HG02973 (cell line): ENCODE measurements around the gene MAP1LC3A.

Experiments used
- ATAC-seq: cut with Tn5 transposase; IDR thresholded peaks from one replicate; pipeline ENCODE4 v1.9.1; 2021; ENCODE audit warnings: moderate library complexity; ENCODE audit not compliant: unreplicated experiment

Gene MAP1LC3A

DNA sequence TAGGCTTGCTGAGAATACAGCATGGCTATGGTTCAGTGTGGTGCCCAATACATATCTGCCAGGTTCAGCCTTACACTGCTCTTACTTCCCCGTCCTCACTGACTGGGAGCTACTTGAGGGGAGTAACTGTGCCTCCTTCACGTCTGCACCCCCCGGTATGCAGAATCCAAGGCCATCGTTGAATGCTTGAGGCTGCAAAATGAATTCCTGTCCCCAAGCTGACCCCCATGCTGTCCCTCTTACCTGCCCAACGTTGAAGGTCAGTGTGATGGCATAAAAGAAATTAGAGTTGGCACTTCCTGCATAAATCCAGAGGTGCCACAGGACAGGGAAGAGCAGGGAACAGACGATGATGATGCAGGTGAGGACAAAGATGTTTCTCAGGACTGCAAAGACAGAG is 16.3 kb downstream of the MAP1LC3A start:
- ATAC-seq: no peak

DNA sequence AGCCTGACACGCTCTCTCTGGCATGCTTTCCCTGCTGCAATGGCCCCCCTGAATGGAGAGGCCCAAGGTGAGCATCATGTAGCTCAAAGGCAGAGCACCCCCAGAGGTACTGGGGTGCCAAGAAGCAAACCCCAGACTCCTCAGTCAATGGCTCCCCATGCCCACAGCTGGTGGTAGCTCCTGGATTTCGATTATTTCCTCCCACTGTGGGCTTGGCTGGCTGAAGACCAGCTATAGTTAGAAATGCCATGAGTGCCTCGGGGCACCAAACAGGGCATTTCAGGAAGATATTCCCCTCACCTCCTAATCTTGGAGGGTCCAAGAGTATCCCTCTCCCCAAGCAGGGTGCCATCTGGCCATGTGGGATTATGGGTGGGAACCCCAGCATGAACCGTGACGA is 16.8 kb downstream of the MAP1LC3A start:
- ATAC-seq: no peak

DNA sequence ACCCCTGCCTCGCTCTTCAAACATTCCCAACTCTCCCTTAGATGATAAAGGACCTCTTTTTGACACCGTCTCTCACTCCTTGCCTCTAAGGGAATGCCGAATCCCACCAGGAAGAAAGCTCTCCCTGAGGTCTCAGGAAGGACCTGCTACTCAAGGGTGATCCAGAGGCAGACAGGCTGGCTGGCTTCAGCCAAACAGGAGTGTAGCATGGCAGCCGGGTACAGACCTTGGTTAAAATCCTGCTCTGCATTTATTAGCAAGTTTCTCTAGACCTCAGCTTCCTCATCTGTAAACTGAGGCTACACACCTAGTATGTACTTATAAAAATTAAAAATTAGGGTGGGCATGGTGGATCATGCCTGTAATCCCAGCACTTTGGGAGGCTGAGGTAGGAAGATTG is 17.2 kb downstream of the MAP1LC3A start:
- ATAC-seq: no peak

DNA sequence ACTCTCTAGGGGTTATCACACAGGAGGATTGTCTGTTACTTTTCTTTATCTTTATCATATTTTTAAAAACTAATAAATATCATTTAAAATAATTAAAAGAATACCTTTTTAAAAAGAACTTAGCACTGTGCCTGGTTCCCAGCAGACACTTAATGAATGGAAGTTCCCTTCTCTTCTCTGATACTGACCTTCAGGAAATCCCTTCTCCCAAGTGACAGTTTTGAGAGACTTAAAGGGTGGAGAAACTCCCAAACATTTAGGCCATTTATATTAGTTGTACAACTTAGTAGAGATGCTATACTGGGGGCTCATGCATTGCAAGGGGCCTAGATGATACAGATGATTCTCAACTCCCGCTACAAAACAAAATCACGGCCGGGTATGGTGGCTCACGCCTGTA is 18.5 kb downstream of the MAP1LC3A start:
- no peak for ATAC-seq

DNA sequence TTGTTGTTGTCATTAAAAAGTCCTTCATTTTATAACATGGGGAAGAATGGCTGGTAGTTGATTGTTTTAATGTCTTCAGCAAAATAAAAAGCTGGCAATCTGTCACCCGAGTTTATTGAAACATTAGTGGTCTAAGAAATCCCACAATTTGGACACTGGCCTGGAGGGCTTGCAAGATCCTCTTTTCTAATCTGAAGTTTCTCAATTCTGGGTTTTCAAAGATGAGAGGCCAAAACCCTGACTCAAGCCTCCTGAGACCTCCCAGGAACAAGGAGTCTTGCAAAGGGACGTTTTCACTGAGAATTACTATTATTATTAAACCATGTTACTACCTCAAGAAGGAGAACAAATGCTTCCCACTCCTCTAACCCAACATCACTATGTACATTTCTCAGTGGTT is 19.5 kb downstream of the MAP1LC3A start:
- ATAC-seq: no peak

DNA sequence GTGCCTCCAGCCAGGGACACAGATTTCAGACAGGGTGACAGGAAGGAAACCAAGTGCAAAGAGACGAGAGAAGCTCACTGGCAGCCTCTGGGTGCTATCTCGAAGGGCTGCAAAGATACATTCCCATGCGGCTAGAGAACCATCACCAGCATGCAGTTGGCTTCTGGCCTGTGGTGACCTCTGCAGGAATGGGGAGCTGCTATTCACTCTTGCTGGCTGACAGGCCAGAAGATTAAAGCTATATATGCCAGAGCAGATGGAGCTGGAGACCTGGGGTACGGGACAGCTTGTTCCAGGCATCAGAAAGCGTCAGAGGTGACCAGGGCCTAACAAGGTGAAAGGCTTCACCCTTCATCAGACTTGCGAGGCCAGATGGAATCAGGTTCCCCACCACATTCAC is 20.0 kb downstream of the MAP1LC3A start:
- ATAC-seq: no peak

DNA sequence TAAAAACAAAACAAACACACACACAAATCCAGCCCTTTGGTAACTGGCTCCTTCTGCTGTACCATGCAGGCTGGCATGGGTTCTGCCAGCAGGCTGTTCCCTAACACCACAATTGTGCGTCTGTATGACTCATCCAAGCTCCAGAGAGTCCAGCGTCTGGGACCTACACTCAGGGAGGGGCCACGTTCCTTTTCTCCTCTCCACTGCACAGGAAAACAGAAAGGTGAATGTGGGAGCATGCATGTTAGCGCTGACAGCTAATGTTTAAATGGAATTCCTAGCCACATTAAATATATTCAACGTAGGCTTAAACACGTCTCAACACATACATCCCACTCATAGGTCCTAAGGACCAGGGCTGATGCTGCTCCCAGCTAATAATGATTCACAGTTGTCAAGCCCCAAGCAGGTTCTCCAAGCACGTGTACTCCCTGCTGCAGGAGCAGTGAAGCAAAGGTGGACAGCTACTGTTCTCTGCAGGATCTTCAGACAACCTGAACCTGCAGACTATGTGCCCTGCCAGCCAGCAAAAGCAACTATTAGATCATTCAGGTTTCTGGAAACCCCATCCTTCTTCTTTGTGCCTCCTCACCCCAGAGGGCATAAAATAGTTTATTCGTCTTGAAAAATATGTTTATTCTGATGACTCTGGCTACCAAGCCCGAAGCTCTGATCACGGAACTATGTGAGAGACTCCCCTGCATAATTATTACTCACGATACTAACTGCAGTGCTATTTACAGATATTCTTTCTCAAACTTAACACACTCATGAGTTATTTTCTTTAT is 20.9 kb downstream of the MAP1LC3A start:
- ATAC-seq: no peak

DNA sequence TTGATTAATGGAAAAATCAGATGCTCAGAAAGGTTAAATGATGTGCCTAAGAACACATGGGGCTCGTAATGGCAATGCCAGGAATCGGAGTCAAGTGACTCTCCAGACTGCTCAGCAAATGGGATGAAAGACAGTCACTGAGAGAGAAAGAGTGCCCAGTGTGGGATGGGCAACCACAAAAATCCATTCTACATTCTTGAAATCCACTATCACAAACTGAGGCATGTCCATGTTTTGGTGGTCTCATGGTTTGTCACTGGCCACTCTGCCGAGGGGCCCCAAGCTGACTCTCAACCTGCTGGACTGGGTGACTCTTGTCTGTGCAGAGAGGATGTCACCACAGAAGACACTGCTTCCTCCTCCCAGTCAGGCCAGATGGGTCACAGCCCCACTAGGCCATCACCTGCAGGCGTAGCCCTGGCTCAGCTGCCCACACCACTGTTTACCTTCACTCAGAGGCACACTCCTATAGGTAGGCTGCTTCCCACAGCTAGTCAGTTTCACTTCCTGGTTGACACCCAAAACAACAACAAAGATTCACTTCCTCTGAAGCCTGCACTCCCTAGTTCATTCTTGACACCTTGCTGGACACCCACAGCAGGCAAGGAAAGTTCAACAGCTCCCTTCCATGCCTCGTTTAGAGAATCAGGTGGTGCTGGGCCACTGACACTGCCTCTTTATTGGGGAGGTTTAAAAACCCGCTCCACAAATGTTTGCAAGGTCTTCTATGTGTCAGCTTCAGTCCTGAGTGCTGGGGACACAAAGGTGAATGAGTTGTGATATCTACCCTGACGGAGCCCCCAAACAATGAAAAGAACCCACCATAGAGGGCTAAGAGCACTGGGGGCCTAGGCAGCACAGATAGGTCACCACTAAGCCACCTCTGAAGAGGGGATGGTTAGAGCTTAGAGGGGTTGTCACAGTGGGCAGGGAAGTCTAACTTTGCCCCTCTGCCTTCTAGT is 21.7 kb downstream of the MAP1LC3A start:
- ATAC-seq: peak; percentile 62

DNA sequence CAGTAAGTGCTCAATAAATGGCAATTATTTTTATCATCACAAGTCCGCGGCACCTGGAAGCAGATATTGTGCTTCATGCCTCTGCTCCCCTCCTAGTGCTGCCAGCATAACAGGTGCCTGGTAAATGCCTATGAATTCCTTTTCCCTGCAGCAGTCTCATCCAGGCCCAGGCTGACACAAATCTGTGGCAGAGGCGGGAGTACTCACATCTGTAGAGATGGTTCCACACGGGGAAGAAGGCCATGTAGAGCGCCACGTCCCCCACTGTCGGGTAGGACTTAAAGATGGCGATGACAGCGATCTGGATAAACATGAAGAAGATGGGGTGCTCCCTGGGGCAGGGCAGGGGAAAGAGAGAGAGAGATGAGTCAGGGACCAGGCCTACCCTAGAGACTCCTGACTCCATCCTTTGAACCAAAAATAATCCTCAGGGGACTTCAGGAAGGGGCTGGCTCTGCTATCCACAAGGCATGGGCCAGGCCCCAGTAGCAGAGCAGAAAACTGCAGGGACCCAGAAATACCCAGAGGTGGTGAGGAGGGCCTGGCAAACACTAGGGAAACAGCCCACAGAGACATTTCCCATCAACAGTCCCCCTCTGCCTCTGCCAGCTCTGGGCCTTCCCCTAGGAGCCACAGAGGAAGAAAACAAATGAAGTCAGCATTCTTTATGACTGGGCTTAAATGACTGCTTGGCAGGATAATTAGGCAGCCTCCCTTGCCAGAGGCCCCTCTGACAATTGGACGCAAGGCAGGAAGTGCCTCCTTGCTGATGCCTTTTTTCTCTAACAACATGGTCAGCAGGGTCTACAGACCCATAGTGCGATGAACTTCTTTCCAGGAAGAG is 23.0 kb downstream of the MAP1LC3A start:
- ATAC-seq: no peak

DNA sequence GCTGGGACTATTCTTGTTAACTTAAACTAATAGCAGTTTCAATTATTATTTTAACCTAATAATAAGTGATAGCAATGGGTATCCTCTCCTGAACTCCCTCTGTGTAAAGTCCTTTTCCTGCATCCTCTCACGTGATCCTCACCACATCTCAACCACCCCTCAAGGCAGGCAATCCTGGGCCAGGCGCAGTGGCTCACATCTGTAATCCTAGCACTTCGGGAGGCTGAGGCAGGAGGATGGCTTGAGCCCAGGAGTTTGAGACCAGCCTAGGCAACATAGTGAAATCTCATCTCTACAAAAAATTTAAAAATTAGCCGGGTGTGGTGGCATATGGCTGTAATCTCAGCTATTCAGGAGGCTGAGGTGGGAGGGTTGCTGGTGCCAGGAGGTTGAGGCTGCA is 23.7 kb downstream of the MAP1LC3A start:
- ATAC-seq: no peak

DNA sequence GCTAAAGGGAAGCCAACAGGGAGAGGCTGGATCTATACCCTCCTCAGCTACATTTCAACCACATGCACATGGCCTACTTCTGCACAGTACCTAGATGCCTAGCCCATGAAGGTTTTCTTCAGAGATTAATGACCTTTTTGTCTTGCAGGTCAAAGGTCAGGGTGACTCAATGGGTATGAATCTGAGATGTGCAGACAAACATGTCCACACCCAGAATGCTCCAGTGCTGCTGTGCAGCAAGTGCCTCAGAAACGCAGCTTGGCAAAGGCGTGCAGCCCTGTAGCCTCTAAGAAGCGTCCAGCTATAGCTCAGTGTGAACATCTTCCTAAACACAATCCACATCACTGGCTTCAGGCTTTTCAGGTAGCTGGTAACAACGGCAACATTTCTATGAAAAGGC is 24.4 kb downstream of the MAP1LC3A start:
- no peak for ATAC-seq

DNA sequence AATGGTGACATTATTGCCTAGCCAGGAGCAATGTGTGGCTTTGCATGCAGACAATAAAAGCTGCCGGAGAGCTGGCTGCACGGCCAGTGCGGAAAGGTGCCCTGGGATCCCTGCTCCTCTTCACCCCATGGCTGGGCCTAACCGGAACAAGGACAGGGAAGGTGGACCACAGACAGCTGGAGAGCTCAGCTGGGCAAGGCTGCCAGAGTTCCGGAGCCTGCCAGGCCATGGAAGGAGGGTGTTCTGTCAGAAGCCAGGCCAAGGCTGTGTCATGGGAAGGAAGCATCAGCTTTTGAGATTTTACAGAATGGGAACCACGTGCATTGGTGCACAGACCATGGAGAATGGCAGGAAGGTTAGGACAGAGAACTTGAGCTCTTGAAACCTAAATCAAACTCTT is 25.0 kb downstream of the MAP1LC3A start:
- no peak for ATAC-seq

DNA sequence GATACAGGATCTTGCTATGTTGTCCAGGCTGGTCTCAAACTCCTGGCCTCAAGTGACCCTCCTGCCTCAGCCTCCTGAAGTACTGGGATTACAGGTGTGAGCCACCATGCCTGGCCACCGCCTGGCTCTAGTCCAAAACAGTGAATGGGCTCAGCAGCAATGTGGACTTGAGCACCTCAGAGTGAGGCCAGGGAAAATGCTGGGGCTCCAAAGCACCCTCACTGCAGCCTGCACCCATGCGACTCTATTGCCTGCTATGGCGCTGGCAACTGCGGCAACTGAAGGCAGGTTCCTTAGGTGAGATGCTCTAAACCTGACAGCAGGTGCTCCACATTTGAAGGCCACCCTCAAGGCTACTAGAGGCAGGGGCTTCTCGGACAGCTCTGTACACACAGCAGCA is 26.5 kb downstream of the MAP1LC3A start:
- no peak for ATAC-seq

DNA sequence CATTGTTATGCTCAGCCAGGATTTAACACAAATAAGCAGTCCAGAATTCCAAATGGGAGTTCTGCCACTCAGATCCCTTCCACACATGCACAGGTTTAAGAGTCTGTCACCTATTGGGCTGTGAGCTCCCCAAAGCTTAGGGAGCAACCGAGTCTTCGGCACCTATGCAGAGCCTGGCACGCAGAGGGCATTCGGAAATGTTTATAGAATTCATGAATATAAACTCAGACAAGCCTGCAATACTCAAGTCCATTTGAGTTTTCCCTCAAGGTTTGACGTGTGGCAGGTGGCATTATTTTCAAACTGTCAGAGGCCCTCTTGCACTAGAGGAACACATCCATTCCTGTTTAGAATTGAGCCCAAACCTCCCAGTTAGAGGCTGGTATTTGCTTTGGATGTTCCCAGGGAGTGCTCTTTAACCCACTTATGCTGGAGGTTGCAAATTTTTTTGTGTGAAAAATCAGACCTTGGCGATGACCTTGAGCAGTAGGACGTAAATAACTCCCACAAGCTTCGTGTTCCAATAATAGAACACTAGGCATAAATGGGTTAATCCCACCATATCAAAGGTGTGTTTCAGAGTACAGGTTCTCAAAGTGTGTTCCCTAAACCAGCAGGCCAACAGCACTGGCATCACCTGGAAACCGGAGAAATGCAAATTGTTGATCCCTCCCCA is 28.1 kb downstream of the MAP1LC3A start:
- no peak for ATAC-seq

DNA sequence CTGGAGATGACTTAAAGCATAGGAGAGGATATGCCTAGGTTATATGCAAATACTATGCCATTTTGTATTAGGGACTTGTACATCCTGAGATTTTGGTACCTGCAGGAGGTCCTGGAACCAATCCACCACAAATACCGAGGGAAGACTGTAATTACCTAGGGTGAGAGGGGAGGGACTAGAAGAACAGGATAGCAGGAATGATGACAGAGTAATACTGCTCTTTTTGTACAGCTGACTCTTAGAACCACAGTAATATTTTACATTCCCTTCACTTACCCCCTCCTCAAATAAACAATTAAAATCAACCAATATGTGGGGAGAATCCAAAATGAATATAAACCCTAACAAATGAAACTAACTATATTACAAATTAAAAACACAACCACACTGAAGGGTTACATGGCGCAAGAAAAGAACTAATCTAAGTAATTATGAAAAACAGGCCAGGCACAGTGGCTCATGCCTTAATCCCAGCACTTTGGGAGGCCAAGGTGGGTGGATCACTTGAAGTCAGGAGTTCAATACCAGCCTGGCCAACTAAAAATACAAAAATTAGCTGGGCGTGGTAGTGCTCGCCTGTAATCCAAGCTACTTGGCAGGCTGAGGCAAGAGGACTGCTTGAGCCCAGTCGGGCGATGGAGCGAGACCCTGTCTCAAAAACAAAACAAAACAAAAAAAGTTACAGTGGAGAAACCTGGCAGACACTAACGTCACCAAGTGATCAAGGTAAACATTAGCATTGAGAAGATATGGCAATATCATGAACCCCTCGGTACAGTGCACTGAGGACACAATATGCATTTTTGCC is 37.1 kb downstream of the MAP1LC3A start:
- no peak for ATAC-seq

DNA sequence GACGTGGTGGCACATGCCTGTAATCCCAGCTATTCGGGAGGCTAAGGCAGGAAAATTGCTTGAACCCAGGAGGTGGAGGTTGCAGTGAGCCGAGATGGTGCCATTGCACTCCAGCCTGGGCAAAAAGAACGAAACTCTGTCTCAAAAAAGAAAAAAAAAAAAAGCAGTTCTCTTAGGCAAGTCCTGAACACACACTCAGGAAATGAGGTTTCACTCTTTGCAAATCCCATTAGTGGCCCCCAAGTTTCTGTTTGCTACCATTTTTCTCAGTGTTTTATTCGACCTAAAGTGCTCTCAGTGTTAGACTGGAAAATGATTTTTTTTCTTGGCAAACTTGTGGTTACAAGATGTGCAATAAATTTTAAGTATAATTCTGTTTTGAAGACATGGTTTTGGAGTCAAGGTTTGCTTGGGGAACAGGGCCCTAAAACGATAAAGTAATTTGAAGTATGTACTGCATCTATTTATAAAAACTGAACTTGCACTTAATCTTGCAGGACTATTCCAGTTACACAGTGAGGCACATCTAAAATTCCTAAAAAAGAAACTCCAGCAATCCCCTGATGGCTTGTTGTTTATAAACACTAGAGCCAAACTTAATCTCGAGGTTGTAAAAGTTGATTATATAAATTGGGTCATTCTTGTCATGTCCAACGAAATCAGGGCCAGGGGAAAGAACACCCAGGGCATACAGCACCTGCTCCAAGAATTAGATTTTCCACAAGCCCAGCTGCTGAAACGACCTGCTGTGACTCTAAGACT is 42.6 kb downstream of the MAP1LC3A start:
- no peak for ATAC-seq

DNA sequence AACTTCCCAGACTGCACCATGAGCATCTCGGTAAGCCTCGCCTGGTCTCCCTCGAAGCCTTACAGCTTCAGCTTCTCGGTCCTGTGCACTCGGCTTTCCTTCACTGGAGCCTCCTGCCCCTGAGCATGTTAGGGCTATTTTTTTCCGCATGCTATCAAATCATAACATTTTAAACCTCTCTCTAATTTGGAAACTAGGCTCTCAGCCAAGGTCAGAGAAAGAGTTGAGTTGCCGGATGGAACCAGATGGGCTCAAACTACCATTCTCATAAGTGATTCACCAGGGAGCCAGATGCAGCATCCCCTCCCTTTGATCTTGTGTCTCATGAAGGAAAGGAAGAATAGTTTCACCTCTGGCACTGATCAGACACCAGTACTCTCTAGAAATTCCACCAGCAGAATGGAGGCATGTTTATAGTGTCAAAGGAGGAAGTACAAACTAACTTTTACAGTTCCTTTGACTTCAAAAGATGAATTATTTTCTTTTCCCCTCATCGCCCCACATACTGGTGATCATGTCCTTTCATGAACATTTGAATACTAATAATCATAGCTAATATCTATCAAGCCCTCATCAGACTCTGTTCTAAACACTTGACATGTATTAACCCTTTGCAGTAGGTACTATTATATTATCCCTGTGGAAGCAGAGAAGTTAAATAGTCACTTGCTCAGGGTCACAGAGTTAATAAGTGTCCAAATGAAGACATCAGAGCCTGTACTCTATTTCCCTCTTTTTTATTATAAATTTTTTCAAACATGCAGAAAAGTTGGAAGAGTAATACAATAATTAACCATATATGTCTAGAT is 46.7 kb downstream of the MAP1LC3A start:
- no peak for ATAC-seq

DNA sequence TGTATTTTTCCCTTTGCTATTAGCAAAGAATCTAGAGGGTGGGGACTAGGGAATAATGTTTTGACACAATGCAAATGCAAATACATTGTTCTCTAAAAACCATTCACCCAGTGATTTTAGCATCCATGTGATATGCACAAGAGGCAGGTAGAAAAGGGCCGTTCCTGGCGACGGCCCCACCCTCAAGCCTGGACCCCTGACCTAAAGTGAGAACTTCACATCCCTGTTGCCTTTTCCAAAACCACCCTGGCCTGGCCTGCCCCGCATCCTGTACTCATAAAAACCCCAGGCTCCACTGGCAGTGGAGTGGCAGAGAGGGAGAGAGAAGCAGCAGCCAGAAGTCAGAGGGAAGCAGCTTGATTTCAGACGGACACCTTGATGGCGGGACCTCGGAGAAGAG is 48.5 kb downstream of the MAP1LC3A start:
- no peak for ATAC-seq
